Measurements from ENCODE around the gene RTN4RL2.

Gene RTN4RL2

GRCh38 chr11:57482782-57483561 is 22.6 kb downstream of the RTN4RL2 start:
- peak; percentile 59 for TF ChIP-seq CTCF (IDR thresholded peaks at IDR 0.05; ENCODE audit: low read depth, low read length)
- peak overlapping the region; percentile 47 for H3K4me3 ChIP-seq (ENCODE audit: low read depth, low read length)

GRCh38 chr11:57483562-57483918 is 23.2 kb downstream of the RTN4RL2 start:
- H3K4me3 ChIP-seq (ENCODE audit: low read depth, low read length) = no peak overlapping the region

GRCh38 chr11:57484141-57484710 is 23.9 kb downstream of the RTN4RL2 start:
- TF ChIP-seq CTCF (IDR thresholded peaks at IDR 0.05; ENCODE audit: low read depth, low read length) = no peak
- H3K4me3 ChIP-seq (ENCODE audit: low read depth, low read length) = no peak overlapping the region

More at GRCh38 chr11:57483562-57483918, 23.2 kb downstream of the RTN4RL2 start:
- no peak for TF ChIP-seq CTCF (IDR thresholded peaks at IDR 0.05; ENCODE audit: low read depth, low read length)

GRCh38 chr11:57485217-57485990 is 25.1 kb downstream of the RTN4RL2 start:
- no peak for TF ChIP-seq CTCF (IDR thresholded peaks at IDR 0.05; ENCODE audit: low read depth, low read length)
- no peak overlapping the region for H3K4me3 ChIP-seq (ENCODE audit: low read depth, low read length)

GRCh38 chr11:57487021-57487778 is 26.9 kb downstream of the RTN4RL2 start:
- TF ChIP-seq CTCF (IDR thresholded peaks at IDR 0.05; ENCODE audit: low read depth, low read length) = no peak
- no peak overlapping the region for H3K4me3 ChIP-seq (ENCODE audit: low read depth, low read length)

GRCh38 chr11:57487920-57488659 is 27.8 kb downstream of the RTN4RL2 start:
- H3K4me3 ChIP-seq (ENCODE audit: low read depth, low read length) = no peak overlapping the region
- TF ChIP-seq CTCF (IDR thresholded peaks at IDR 0.05; ENCODE audit: low read depth, low read length) = no peak
